ENCODE data around the gene RPGRIP1. TPM values are rescaled to one million over a fixed set of nuclear protein-coding genes. Genes with fewer than 3 reads are reported as not detected.

RPGRIP1 gene
- total RNA-seq: not detected

GRCh38 chr14:21279783-21280182, at the start of gene RPGRIP1:
Gene RPGRIP1, plus strand, starts transcription at chr14:21280083. Its CDS starts 7,894 bp downstream, at chr14:21287977.
- DNase-seq (ENCODE audit: extremely low spot score): no peak
- H3K4me1 ChIP-seq: no peaks in the 10 kb centered on the region
- WGBS: 96% methylated on average over 2 of the region's 2 CpGs
- no peak within 1 kb of the TSS for H3K4me3 ChIP-seq
- no peaks in the 10 kb centered on the region for H3K36me3 ChIP-seq
- H3K27me3 ChIP-seq: no peaks in the 10 kb centered on the region
- TF ChIP-seq POLR2AphosphoS5 (IDR thresholded peaks at IDR 0.05): no peak
- no peak for TF ChIP-seq POLR2A (IDR thresholded peaks at IDR 0.05; ENCODE audit: low read depth)
- no peak for TF ChIP-seq EP300 (IDR thresholded peaks at IDR 0.05)
- no peak for TF ChIP-seq CTCF (IDR thresholded peaks at IDR 0.05)
- no peak within 1 kb of the TSS for H3K27ac ChIP-seq (replicated peaks in 1 of 4)
- H3K9me3 ChIP-seq: no peaks in the 10 kb centered on the region
- intact Hi-C loops (cut with DNase I): no loop called here

GRCh38 chr14:21231020-21231652, 48.7 kb upstream of the RPGRIP1 start:
- TF ChIP-seq POLR2AphosphoS5 (IDR thresholded peaks at IDR 0.05) (no peak), EP300 (IDR thresholded peaks at IDR 0.05) (no peak), CTCF (IDR thresholded peaks at IDR 0.05) (no peak), POLR2A (IDR thresholded peaks at IDR 0.05; ENCODE audit: low read depth) (no peak)
- peaks cover 31 to 74% (median 58%) of the 10 kb centered on the region in 4 donors for H3K4me1 ChIP-seq
- H3K27ac ChIP-seq (replicated peaks in 1 of 4): peak overlapping the region in 1 of 4 donors; percentile 27
- H3K36me3 ChIP-seq: peaks cover 27 to 81% (median 54%) of the 10 kb centered on the region in 4 donors
- no peak overlapping the region for H3K4me3 ChIP-seq
- H3K27me3 ChIP-seq: no peaks in the 10 kb centered on the region
- H3K9me3 ChIP-seq: no peaks in the 10 kb centered on the region
- intact Hi-C loops (cut with DNase I): no loop called here
- no peak for DNase-seq (ENCODE audit: extremely low spot score)
- WGBS: 80% methylated on average over 14 of the region's 14 CpGs

GRCh38 chr14:21233457-21234076, 46.3 kb upstream of the RPGRIP1 start:
- Histone ChIP-seq H3K27me3 (no peaks in the 10 kb centered on the region), H3K9me3 (no peaks in the 10 kb centered on the region), H3K36me3 (peaks cover 18 to 60% (median 41%) of the 10 kb centered on the region in 4 donors), H3K4me3 (no peak overlapping the region), H3K4me1 (peaks cover 48 to 79% (median 75%) of the 10 kb centered on the region in 4 donors), H3K27ac (replicated peaks in 1 of 4) (no peak overlapping the region)
- 47% methylated on average over 8 of the region's 8 CpGs for WGBS
- DNase-seq (ENCODE audit: extremely low spot score): no peak
- TF ChIP-seq CTCF (IDR thresholded peaks at IDR 0.05): peak in 2 of 3 experiments; percentile 30 to 48
- no peak for TF ChIP-seq EP300 (IDR thresholded peaks at IDR 0.05)
- no peak for TF ChIP-seq POLR2AphosphoS5 (IDR thresholded peaks at IDR 0.05)
- TF ChIP-seq POLR2A (IDR thresholded peaks at IDR 0.05; ENCODE audit: low read depth): no peak
- intact Hi-C loops (cut with DNase I): no loop called here

- TF ChIP-seq EP300 (IDR thresholded peaks at IDR 0.05): no peak
- TF ChIP-seq POLR2A (IDR thresholded peaks at IDR 0.05; ENCODE audit: low read depth): no peak
- TF ChIP-seq CTCF (IDR thresholded peaks at IDR 0.05): no peak
- no peak for TF ChIP-seq POLR2AphosphoS5 (IDR thresholded peaks at IDR 0.05)
- WGBS: 84% methylated on average over 5 of the region's 5 CpGs
- H3K36me3 ChIP-seq: peaks cover 13 to 54% (median 40%) of the 10 kb centered on the region in 4 donors
- DNase-seq (ENCODE audit: extremely low spot score): no peak
- H3K9me3 ChIP-seq: no peaks in the 10 kb centered on the region
- H3K4me3 ChIP-seq: no peak overlapping the region
- H3K27ac ChIP-seq (replicated peaks in 1 of 4): no peak overlapping the region
- H3K4me1 ChIP-seq: peaks cover 48 to 83% (median 78%) of the 10 kb centered on the region in 4 donors
- no peaks in the 10 kb centered on the region for H3K27me3 ChIP-seq
- intact Hi-C loops (cut with DNase I): no loop called here
Measured at GRCh38 chr14:21234112-21234511, 45.8 kb upstream of the RPGRIP1 start.

Data from esophagus muscularis mucosa (tissue), 4 donors.